ENCODE measurements around the gene SBK2.

The SBK2 gene

GRCh38 chr19:55486043-55486970 is 50.6 kb downstream of the SBK2 start:
- DNase-seq (ENCODE audit: low read depth in 2 of 2): no peak

GRCh38 chr19:55485439-55486011 is 51.4 kb downstream of the SBK2 start:
- DNase-seq (ENCODE audit: low read depth in 2 of 2): no peak

- peak; percentile 47 to 49 for DNase-seq (ENCODE audit: low read depth in 2 of 2)
Measured at GRCh38 chr19:55484593-55485438, 52.1 kb downstream of the SBK2 start, which contains the start of gene NAT14. Gene NAT14, plus strand, starts transcription at chr19:55485188. Its CDS starts 521 bp downstream, at chr19:55485709.

GRCh38 chr19:55483706-55484592 is 53.0 kb downstream of the SBK2 start:
- no peak for DNase-seq (ENCODE audit: low read depth in 2 of 2)

- no peak for DNase-seq (ENCODE audit: low read depth in 2 of 2)
Measured at GRCh38 chr19:55482967-55483705, 53.8 kb downstream of the SBK2 start.

GRCh38 chr19:55482156-55482961 is 54.6 kb downstream of the SBK2 start:
- no peak for DNase-seq (ENCODE audit: low read depth in 2 of 2)

GRCh38 chr19:55481794-55482155 is 55.2 kb downstream of the SBK2 start:
- no peak for DNase-seq (ENCODE audit: low read depth in 2 of 2)

GRCh38 chr19:55481148-55481793 is 55.7 kb downstream of the SBK2 start:
- no peak for DNase-seq (ENCODE audit: low read depth in 2 of 2)

- DNase-seq (ENCODE audit: low read depth in 2 of 2): no peak
Measured at GRCh38 chr19:55479451-55480230, 57.3 kb downstream of the SBK2 start.

GRCh38 chr19:55479045-55479444 is 57.9 kb downstream of the SBK2 start:
- no peak for DNase-seq (ENCODE audit: low read depth in 2 of 2)
